ENCODE results near the gene BAIAP3. TPM values are rescaled to one million over a fixed set of nuclear protein-coding genes. Genes with fewer than 3 reads are reported as not detected.

Gene BAIAP3
- total RNA-seq, 4 donors from 2014 or later: 0.59 to 5.5 (median 3.5) TPM

- no peak overlapping the region for H3K4me3 ChIP-seq
- H3K27me3 ChIP-seq: no peaks in the 10 kb centered on the region
- TF ChIP-seq POLR2A (IDR thresholded peaks at IDR 0.05) (no peak), CTCF (IDR thresholded peaks at IDR 0.05) (no peak)
- H3K27ac ChIP-seq: no peak overlapping the region
- no peak for DNase-seq
- H3K4me1 ChIP-seq: no peaks in the 10 kb centered on the region
- no peaks in the 10 kb centered on the region for H3K9me3 ChIP-seq
- intact Hi-C loops (cut with DNase I; ENCODE audit: low total_unique reads): no loop called here
- no peaks in the 10 kb centered on the region for H3K36me3 ChIP-seq
Measured at GRCh38 chr16:1361685-1362360, 28.4 kb downstream of the BAIAP3 start.

DNA sequence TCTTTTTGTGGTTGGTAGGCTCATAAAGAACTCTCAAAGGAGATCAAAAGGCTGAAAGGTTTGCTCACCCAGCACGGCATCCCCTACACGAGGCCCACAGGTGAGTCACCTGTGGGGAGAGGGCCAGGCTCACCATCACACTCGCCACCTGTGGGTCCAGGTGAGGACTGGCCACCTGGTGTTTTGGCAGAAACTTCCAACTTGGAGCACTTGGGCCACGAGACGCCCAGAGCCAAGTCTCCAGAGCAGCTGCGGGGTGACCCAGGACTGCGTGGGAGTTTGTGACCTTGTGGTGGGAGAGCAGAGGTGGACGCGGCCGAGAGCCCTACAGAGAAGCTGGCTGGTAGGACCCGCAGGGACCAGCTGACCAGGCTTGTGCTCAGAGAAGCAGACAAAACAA, 29.4 kb downstream of the BAIAP3 start:
- Histone ChIP-seq H3K36me3 (no peaks in the 10 kb centered on the region), H3K4me1 (no peaks in the 10 kb centered on the region), H3K9me3 (no peaks in the 10 kb centered on the region), H3K27ac (no peak overlapping the region), H3K4me3 (no peak overlapping the region), H3K27me3 (no peaks in the 10 kb centered on the region)
- intact Hi-C loops (cut with DNase I; ENCODE audit: low total_unique reads): no loop called here
- no peak for DNase-seq
- no peak for TF ChIP-seq POLR2A (IDR thresholded peaks at IDR 0.05)
- no peak for TF ChIP-seq CTCF (IDR thresholded peaks at IDR 0.05)

DNA sequence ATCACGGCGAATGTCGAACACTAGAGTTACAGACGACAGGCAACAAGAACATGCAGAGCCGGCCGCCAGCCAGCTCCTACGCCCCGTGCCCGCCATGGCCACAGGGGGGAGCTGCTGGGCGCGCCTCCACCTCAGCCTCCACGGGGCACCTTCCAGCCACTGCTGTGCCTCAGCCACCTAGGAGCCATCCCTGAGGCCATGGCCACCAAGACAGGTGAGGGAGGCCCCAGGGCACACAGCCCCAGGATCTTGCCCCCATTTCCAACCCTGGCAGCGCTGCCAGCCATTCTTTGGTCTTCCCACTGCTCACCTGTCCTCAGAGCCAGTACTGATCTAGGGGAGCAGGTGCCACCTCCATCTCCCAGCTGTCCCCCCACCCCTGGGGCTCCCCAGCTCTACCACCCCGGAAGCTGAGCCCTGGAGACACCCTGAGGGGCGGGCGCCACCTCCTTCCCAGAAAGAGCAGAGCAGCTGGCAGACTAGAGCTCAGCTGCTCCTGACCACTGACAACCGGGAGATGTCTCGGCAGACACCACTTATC, 30.1 kb downstream of the BAIAP3 start:
- Histone ChIP-seq H3K27ac (no peak overlapping the region), H3K9me3 (no peaks in the 10 kb centered on the region), H3K4me3 (no peak overlapping the region), H3K4me1 (no peaks in the 10 kb centered on the region), H3K27me3 (no peaks in the 10 kb centered on the region), H3K36me3 (no peaks in the 10 kb centered on the region)
- no peak for TF ChIP-seq POLR2A (IDR thresholded peaks at IDR 0.05)
- TF ChIP-seq CTCF (IDR thresholded peaks at IDR 0.05): peak; percentile 24 to 51 (median 40)
- intact Hi-C loops (cut with DNase I; ENCODE audit: low total_unique reads): no loop called here
- DNase-seq: no peak

- no peaks in the 10 kb centered on the region for H3K4me1 ChIP-seq
- H3K27ac ChIP-seq: no peak overlapping the region
- no peaks in the 10 kb centered on the region for H3K9me3 ChIP-seq
- no peaks in the 10 kb centered on the region for H3K27me3 ChIP-seq
- intact Hi-C loops (cut with DNase I; ENCODE audit: low total_unique reads): no loop called here
- no peak for TF ChIP-seq CTCF (IDR thresholded peaks at IDR 0.05)
- no peak for TF ChIP-seq POLR2A (IDR thresholded peaks at IDR 0.05)
- DNase-seq: no peak
- H3K4me3 ChIP-seq: no peak overlapping the region
- H3K36me3 ChIP-seq: no peaks in the 10 kb centered on the region
Measured at GRCh38 chr16:1364510-1364909, 31.1 kb downstream of the BAIAP3 start.

- TF ChIP-seq POLR2A (IDR thresholded peaks at IDR 0.05): no peak
- TF ChIP-seq CTCF (IDR thresholded peaks at IDR 0.05): no peak
- Histone ChIP-seq H3K4me1 (no peaks in the 10 kb centered on the region), H3K4me3 (no peak overlapping the region), H3K36me3 (no peaks in the 10 kb centered on the region), H3K9me3 (no peaks in the 10 kb centered on the region), H3K27ac (no peak overlapping the region), H3K27me3 (no peaks in the 10 kb centered on the region)
- intact Hi-C loops (cut with DNase I; ENCODE audit: low total_unique reads): no loop called here
- no peak for DNase-seq
Measured at GRCh38 chr16:1366060-1366711, 32.7 kb downstream of the BAIAP3 start.
